Measurements from ENCODE around the gene ADD2.

ADD2 gene

DNA sequence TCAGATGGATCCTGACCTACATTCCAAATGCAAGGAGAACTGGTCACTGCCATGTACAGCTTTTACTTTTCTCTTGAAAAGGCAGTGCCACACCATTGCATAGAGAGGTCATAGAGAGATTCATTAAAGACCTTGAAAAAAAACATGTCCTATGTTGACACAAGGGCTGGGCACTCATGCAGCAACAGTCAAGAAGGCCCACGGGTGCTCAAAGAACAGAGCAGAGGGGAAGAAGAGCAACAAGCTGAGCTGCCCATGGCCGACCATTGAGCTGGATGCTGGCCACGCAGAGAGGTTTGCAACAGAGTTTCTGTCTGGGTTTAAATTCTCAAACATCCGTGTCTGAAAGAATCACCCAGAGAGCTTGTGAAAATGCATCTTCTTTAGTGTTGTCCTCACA, 99.1 kb downstream of the ADD2 start:
- TF ChIP-seq, protein P1, sequence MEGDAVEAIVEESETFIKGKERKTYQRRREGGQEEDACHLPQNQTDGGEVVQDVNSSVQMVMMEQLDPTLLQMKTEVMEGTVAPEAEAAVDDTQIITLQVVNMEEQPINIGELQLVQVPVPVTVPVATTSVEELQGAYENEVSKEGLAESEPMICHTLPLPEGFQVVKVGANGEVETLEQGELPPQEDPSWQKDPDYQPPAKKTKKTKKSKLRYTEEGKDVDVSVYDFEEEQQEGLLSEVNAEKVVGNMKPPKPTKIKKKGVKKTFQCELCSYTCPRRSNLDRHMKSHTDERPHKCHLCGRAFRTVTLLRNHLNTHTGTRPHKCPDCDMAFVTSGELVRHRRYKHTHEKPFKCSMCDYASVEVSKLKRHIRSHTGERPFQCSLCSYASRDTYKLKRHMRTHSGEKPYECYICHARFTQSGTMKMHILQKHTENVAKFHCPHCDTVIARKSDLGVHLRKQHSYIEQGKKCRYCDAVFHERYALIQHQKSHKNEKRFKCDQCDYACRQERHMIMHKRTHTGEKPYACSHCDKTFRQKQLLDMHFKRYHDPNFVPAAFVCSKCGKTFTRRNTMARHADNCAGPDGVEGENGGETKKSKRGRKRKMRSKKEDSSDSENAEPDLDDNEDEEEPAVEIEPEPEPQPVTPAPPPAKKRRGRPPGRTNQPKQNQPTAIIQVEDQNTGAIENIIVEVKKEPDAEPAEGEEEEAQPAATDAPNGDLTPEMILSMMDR (IDR thresholded peaks at IDR 0.05): no peak
- Histone ChIP-seq H3K4me3 (no peak overlapping the region), H3K27ac (no peak overlapping the region)
- peak; percentile 21 for DNase-seq (ENCODE audit: low spot score)

DNA sequence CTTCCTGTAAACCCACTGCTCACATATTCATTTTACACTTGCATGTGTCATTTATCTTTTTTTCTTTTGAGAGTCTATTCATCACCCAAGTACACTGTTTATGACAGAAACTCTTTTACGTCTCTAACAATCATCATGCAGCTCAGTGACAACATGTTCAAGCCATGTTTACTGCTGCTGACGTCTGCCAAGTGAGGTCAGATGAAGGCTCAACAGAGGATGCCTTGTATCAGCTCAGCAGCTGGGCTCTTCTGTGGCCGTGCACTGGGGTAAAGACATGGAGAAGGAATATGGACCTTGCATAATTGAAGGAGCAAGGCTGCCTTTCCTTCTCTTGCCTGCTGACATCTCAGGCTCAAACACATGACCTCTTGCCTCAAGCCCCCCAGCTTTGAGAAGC, 99.6 kb downstream of the ADD2 start:
- peak; percentile 47 for DNase-seq (ENCODE audit: low spot score)
- no peak overlapping the region for H3K27ac ChIP-seq
- TF ChIP-seq, protein P1 (IDR thresholded peaks at IDR 0.05): no peak

DNA sequence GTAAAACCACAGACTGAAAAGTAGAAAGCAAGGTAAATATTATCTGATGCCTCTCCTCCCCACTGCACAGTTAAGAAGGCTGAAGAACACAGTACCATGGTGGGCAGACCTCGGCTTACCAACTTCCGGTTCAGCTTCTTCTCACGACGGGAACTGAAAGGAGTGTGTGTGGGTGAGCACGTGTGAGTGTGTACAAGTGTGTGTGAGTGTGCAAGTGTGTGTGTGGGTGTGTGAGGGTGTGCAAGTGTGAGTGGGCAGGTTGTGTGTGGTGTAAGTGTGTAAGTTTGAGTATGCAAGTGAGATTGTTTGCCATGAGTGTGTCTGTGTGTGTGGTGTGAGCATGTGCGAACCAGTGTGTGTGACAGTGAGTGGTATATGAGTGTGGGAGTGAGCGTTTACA, 103.5 kb downstream of the ADD2 start:
- Histone ChIP-seq H3K27ac (no peak overlapping the region), H3K4me3 (no peak overlapping the region)
- no peak for DNase-seq (ENCODE audit: low spot score)
- TF ChIP-seq, protein P1 (IDR thresholded peaks at IDR 0.05): no peak

More for the DNA sequence above, 99.6 kb downstream of the ADD2 start:
- no peak overlapping the region for H3K4me3 ChIP-seq

DNA sequence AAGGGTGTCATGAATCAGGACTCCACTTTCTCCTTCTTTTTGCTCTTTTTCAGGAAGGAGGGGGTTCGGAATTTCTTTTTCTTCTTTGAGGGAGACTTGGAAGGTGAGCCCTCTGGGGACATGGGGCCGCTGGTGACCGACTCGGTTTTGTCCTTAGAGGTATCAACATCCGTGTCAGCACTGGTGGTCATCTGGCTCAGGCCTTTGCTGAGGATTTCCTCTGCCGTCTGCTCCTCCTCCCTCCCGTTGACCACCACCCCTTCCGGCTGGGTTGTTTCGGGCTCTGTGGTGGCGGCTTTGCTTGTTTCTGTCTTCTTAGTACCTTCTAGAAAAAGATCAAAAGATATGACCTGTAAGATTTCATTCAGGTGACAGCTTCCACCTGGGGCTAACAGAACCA, 104.6 kb downstream of the ADD2 start:
- peak; percentile 43 for DNase-seq (ENCODE audit: low spot score)
- no peak overlapping the region for H3K27ac ChIP-seq
- TF ChIP-seq, protein P1 (IDR thresholded peaks at IDR 0.05): no peak
- no peak overlapping the region for H3K4me3 ChIP-seq

- Histone ChIP-seq H3K27ac (no peak overlapping the region), H3K4me3 (no peak overlapping the region)
- TF ChIP-seq, protein P1 (IDR thresholded peaks at IDR 0.05): no peak
- DNase-seq (ENCODE audit: low spot score): peak; percentile 33
Observed at GRCh38 chr2:70659551-70659950, 108.4 kb downstream of the ADD2 start.

GRCh38 chr2:70658476-70658875, 109.5 kb downstream of the ADD2 start:
- DNase-seq (ENCODE audit: low spot score): peak; percentile 3
- Histone ChIP-seq H3K4me3 (no peak overlapping the region), H3K27ac (no peak overlapping the region)
- TF ChIP-seq, protein P1 (IDR thresholded peaks at IDR 0.05): no peak

DNA sequence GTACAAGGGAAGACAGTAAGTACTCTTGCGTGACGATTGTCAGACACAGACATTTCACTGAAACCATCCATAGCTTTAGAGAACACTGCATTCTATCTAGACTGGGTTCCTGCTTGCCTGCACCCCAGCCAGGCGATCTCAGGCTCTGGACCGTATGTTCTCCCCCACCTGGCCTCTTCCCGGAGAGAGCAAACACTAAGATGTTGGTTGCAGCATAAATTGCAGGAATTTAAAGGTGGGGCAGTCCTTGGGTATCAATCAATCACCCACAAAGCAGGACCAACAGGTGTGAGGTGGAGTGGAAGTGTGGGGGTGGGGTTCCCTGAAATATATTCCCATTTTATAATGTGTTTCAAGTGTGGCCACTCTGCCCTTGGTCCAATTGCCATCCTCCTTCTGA, 110.8 kb downstream of the ADD2 start:
- TF ChIP-seq, protein P1 (IDR thresholded peaks at IDR 0.05): no peak
- DNase-seq (ENCODE audit: low spot score): peak; percentile 12
- no peak overlapping the region for H3K27ac ChIP-seq

More for the DNA sequence above, 110.8 kb downstream of the ADD2 start:
- no peak overlapping the region for H3K4me3 ChIP-seq

Data from coronary artery (tissue), 2 donors.